ENCODE results near the gene FHIT.

The FHIT gene

DNA sequence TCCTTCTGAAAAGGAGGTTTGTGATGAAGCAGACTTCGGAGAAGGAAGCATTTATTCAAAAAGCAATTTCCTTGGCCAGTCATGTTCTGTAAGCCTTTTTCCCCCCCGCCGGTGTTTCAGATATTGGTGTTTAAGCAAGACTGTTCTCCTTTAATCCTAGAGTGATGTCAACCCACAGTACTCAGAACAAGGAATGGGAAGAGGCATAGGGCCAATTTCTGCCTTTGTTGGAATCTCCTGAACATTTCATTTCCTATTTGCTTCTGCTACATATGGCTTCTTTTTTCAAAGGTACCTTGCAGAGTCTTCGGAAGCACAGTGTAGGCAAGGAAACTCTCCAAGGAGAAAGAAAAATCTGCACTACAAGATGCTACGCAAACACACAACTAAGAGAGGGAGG, 1488.3 kb downstream of the FHIT start:
- no peak for DNase-seq

DNA sequence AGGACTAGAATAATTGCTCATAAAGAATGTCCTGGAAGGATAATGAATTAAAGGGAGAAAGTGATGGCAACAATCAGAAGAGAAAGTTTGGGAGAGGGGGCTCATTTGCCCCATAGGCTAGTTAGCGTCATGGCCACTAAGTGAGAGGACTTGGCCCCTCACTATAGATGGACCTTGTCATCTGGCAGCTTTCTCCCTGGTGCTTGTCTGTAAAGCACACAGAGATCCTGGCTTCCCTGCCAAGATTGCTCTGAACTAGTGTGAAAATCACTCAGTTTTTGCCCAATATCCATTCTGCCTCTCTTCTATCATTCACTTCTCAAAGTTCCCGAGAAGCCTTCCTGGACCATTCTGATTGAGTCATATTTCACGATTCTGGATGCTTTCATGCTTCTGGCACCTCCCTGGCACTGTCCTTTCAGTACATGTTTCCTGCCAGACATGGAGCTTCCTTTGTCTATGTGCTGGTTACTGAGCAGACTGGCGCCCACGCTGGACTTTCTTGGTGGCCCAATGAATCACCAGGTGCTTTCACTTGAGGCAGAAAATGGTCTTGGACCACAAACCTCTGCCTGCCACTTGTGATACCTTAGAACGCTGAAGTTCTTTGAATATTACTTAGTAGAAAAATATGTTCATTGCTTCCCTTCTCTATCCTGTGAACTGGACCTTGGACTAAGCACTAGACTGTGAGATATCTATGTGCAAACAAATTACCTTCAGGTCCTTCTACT, 1491.8 kb downstream of the FHIT start:
- no peak for DNase-seq

DNA sequence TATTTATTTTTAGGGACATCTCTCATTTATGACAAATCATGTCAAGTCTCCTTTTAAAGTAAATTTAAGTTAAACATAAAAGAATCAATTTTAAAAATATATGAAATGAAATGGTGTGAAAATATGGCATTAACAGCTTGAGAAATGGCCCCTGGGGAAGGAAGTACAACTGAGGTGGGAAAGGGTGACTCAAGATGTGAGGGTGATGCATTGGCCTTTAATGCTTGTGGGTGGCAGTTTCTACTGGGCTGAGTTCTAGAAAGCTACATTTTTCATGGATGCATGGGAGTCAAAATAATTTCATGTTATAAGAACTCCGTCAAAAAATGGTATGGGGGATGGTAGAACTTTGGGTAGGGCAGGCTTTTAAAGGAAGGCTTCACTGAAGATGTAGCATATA, 1492.6 kb downstream of the FHIT start:
- DNase-seq, result no peak

DNA sequence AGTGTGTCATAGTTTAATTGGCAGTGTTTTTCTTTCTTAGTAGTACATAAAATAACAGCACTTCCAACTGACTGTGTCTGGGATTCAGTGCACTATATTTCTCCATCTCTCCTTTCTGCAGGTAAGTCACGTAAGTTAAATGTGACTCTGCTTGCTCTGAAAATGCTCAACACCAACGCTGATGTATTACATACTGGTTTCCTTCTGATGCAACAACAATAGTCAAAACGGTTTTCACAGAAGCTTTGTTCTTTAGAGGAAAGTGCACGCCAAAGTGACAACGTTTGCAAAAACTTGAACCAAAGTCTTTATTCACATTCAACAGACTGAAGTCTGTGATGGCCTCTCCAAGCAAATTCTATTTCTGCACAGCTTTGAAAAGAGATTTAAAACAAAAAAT, 1494.3 kb downstream of the FHIT start:
- DNase-seq, result no peak

DNA sequence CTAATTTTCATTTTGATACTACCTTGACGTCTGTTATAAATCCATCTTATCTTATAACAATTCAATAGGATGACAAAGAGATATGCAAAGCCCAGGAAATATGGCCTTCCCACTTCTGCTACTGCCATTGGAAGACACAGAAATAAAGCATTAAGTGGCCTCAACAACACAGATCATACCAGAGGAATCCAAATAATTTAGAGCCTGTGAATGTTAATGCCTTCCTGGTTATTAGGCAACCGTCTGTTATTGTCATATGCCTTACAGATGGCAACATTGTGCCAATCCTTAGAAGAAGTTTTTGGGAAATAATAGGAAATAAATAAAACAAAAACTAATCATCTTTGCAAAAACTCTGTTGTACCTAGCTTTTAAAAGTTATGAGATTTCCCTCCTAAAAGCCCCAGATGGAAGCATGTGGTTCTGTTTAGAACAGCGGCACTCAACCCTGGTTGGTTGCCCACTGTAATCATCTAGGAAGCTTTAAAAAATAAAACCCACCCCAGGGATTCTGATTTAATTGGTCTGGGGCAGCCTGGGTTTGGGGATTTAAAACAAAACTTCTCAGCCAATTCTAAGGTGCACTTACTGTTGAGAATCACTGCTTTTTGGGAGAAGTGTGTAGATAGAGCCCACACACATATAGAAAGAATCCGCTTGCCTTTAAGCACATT, 1496.7 kb downstream of the FHIT start:
- DNase-seq, result no peak

DNA sequence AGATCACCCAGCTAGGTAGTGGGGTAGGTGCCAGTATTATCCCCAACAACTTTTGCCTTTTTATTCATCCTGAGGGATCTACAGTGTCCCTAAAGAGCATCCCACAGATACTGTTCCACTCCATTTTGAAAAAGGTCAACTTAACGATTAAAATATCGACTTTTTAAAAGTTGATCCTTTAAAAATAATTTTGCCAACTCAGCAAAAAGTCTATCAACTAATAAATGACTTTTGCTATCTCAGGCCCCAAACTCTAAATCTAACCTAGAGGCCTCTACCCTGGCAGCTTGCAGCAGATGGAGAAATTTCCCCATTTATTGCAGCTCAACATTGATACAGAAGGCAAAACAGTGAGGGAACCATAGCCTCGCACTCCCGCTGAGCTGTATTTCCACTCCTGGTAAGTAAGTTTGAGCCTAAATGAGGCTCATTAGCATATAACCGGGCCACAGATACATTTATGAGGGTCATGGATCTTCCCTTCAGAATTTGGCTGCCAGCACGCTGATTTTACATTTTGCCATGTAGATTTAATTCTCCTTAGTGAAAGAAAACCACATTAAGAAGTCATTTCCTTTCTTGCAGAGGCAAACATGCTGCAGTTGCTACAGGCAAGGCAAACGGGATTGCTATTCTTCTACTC, 1497.3 kb downstream of the FHIT start:
- no peak for DNase-seq

DNA sequence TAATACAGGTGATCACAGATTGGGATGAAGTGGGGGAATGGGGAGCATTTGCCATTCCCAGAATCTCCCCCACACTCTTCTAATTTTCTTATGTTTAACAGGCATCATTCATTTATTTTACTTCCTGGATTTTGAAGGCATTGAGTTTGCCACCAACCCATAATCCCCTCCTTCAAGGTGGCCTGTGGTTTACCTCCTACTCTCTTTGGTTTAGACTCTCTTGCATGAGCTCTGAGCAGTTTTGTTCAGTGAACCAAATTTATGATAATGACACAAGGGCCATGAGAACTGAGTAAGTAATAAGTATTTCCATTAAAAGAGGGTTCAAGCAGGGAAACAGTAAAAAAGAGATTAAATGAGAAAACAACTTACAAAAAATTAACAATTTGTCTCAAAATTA, 1498.3 kb downstream of the FHIT start:
- DNase-seq, result no peak

DNA sequence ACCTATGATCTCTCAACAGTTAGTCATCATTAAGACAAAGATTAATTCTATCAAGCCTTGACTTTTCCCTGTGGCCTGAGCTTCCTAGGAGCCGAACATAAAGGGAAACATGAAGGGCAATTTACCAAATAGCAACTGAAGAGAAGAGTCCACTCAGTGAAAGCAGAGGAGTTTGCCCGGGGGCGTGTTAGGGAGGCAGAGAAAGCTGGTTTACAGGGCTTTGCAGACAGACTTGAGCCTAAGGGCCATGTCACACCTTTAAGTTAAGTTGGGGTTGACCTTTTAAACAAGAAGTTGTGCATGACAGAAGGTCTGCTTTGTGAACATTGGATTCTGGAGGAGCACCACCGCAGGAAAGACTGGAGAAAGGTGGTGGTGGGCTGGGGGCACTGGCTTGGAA, 1499.6 kb downstream of the FHIT start:
- no peak for DNase-seq

DNA sequence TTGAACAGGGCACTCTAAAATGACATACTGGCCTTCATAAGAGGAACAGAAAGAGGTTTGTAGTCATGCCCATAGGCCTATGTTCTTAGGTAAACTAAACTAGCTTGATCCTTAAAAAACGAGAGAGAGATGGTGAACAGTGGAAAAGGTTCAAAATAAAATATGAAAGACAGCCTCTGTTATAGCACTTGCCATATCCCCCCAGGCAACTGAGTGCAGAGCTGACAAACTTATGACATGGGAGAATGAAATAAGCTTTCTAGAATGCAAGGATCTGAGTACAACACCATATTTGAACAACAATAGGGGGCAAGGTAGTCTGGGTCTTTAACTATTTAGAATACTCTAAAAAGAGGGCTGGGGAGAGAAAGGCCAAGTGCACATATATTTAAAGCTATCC, 1500.9 kb downstream of the FHIT start:
- no peak for DNase-seq

DNA sequence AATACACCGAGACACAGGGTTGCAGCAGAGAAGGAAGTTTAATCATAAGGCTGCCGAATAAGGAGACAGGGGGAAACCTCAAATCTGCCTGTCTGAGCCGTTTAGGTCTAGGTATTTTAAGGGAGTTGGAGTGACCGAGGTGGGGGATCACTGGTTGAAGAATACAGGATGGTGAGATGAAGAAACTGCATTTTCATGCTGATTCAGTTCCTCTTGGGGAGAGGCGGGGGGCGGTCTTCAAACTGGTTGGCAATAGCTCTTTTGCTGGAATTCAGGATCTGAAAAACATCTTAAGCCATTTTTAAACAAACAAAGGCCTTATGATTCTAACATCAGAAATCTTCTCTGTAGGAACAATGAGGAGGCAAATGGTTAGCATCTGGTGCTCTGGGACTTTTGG, 1502.0 kb downstream of the FHIT start:
- no peak for DNase-seq

DNA sequence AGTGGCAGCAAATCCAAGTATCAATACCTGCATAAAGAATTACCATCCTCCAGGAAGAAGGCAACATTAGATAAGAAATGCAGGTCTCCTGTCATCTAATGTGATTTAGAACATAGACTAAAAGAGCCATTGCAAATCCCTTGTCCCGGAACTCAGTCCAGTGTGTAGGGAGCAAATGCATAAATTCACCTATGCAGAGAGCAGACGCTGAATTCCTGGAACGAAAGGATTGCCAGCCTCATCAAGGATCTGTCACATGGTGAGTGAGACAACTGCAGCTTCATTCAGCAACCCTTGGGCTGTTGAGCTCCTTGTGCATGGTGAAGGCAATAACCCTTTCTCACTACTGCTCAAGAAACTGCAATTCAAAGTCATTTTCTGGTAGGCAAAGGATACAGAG, 1504.7 kb downstream of the FHIT start:
- no peak for DNase-seq

DNA sequence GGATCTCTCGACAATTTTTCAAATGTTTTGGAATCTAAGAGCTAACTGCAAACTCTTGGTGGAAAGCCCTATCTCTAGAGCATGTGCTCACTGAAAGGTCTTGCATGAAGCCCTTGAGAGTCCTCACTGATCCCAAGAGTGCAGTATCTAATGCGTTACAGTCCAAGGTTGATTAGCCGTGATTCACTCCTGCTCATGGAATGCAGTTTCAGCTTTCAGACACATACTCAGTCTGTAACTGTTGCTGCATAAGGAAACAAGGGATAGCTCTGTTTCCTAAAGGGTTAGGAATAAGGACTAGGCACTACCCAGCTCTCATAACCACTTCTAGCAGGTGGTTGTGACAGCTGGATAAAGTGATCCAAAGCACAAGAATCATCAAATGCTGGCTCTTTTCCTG, 1514.0 kb downstream of the FHIT start:
- DNase-seq, result no peak

DNA sequence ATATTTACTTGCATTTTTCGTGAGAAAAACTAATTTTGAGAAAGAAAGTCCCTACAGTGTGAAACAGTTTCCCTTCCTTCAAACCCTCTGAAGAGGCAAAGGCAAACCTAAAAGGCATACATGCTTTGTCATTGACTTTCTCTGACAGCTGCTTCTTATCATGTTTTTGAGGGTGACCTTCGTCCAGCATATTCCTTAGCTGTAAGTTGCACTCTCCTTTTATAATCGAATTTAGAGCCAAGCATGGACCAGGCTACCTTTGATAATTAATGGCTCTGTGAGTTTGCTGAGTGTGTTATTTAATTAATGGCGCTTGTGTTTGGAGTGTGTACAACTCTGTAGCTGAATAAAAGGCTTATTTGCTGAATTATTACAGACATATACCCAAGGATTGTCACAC, 1517.2 kb downstream of the FHIT start:
- no peak for DNase-seq

DNA sequence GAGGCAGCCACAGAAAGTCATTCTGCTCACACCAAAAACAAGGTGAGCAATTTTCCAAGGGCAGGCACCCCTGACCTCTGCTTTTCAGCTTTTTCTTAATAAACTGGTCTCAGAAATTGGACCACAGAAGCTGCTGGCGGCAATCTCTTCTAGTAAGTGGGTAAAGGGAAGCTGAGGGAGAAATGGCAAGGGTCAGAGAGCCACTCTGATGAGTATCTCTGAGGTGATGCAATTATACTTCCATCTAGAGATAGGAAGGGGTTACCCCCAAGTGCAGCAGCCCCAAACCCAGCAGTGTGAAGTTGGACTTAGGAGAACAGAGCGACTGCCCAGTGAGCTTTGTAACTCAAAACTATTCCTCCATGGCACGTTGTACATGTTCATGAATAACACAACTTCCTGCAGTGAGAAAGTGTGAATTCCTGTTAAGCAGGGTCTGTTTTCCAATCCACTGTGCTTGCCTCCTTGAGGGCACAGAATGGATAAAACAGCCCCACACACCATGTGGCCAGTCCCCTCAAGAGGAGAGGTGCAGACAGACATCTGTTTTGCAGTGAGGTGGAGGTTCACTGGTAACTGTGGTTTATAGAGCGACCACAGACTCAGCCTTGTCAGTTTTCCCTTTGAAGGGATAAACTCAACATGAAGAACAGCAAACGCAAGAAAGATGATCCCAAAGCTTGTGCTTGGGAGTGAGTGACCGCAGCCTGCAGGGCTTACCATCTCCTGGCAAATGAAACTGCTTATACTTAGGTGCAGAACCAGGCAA, 1518.0 kb downstream of the FHIT start:
- DNase-seq, result no peak

DNA sequence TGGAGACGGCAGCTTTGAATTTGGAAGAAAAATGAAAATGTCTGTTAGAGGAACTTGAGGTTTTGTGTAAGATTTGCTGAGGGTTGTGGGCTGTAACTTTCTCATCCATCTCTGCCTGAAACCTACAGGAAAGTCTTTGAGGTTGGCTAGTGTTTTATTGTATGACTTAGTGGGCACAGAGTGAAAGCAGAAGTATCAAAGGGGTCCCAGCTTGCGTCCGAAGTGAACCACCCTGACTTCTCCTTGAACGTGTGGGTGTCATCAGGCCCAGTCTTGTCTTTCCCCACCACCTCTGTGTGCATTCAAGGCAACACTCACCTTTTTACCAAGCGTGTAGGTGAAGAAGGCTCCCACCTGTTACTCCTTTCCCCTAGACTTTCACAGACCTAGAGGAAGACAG, 1519.3 kb downstream of the FHIT start:
- DNase-seq, result no peak

DNA sequence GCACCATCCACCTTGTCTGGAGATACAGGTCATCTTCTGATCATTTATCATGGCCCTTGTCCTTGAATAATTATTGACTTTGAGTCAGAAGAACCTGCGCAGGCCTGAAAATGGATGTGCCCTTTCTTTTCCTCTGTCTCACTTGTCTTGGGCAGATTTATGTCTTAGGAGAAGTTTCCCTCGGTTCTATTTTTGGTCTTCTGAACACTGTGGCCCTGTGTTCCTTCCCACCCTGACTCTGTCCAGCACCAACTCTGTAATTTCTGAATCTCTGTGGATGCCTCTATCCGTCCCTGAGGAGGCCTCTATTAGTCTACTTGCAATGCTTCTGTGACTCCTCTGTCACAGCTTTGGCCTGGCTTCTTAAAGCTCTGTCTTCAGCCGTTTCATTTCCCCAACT, 1520.7 kb downstream of the FHIT start:
- DNase-seq, result no peak

DNA sequence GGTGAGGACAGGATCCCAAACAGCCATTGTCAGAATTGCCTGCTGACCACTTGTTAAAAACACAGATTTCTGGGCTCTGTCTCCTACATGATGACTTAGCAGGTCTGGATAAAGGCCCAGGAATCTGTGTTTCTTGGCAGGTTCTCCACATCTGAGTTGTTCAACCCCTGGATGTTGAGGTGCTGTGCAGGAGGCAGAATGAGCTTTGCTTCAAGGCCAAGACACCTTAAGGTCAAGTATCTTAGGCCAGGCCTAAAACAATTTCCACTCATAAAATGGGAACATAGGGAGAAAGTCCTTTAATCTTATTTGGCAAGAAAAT, 1522.7 kb downstream of the FHIT start:
- DNase-seq, result no peak

DNA sequence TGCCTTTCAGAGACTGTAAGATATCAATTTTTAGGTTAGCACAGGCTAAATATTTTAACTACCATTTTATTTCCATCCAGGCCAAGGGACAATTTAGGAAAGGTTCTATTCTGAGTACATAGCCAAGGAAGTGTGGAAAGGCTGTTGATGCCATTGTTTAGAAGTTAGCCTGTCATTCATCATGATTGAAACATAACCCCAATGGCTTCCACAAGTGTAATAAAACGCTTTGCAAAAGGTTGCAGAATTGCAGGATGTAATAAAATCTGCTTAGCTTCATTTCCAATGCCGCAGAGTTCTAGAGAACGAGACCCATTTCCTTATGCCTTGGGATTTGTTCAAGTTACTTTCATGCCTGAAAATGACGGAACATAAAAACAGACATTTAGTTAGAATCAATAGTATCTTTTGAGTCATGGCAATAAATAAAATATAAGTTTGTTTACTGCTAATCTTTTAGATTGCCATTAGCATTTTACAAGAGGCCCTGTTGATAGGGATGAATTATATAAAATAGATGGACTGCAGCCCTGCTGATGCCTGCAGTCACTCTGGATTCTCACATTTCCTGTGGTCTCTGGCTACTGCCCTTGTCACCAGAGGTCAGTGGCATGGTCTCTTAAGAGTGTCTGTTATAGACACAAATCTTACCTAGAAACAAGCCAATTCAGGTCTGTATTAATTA, 1523.2 kb downstream of the FHIT start:
- no peak for DNase-seq

DNA sequence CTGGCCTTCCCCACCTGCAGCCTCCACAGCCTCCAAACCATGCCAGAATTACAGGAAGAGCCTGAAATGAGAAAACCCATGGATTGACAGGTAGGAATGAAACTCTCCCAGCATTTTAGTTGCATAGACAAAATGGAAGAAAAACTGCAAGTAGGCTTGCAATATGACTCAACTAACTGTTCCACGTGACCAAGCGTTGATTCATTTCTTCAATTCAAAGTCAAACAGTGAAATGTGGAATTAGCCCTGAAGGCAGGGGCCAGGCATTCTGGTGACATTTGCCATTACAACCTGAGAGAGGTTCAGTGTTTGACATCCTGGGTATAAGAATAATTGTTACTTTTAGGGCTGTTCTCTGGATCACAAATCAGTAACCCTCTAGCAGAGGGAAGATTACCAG, 1525.0 kb downstream of the FHIT start:
- DNase-seq, result no peak

DNA sequence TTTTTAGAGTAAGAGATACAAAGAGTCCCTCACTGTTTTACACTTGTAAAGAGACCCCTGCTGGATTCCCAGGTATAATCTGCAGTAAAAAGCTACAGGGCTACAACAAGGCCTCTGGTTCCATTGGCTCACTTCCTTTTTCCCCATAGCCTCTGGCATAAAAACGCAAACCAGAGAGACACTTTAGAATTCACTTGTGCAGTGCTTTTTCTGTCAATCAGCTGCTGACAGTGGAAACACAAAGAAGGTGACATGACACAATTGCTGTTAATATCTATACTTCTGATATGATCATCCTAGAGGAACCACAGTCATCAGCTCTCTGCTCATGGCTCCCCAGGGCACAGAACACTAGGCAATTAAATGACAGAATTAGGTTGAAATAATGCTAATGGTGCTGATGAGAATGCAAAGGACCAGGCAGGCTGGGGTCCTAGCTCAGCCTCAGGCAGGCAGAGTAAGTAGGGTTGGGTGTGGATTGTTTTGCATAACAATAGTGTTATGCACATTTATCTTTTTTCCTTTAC, 1533.5 kb downstream of the FHIT start:
- no peak for DNase-seq

DNA sequence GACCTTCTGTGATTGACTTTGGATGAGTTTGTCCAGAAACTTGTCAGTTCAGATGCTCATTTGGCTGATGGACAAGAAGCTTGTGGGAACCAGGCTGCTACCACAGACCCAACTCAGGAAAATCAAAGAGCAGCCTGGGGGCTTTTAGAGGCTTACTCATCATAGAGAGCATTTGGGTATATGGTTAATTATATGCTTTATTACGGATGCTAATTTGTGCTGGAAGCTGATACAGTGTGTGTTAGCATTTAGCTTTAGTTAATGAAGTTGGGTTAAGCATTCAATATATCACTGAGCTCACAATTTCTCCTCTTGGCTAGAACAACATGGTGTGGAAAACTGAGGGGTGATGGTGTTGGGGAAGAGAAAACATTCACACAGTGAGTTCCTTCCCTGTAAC, 1537.2 kb downstream of the FHIT start:
- no peak for DNase-seq

DNA sequence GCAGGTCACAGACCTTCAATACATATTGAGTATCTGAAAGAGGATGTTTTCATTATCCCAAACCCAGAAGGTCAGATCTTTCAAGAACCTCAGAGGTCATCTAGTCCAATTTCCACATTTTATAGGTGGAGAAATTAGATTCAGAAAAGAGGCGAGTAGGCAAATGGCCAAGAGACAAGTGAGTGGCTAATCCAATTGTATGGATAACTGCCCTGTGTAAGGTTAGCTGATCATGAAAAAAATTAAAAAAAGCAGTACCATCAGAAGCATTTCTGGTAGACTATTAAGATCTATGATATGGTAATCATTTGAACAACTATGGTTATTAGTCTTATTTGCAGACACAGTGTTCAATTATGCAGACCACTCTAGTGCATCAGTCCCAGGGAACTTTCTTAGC, 1540.7 kb downstream of the FHIT start:
- DNase-seq, result no peak

All from NCI-H2107 (cell line).